HG03354 (cell line): ENCODE measurements around the gene SORD.

ENCODE experiments used
- ATAC-seq: cut with Tn5 transposase; IDR thresholded peaks from one replicate; pipeline ENCODE4 v1.9.1; 2021; ENCODE audit warnings: mild to moderate bottlenecking; ENCODE audit not compliant: unreplicated experiment, poor library complexity, severe bottlenecking

SORD gene

DNA sequence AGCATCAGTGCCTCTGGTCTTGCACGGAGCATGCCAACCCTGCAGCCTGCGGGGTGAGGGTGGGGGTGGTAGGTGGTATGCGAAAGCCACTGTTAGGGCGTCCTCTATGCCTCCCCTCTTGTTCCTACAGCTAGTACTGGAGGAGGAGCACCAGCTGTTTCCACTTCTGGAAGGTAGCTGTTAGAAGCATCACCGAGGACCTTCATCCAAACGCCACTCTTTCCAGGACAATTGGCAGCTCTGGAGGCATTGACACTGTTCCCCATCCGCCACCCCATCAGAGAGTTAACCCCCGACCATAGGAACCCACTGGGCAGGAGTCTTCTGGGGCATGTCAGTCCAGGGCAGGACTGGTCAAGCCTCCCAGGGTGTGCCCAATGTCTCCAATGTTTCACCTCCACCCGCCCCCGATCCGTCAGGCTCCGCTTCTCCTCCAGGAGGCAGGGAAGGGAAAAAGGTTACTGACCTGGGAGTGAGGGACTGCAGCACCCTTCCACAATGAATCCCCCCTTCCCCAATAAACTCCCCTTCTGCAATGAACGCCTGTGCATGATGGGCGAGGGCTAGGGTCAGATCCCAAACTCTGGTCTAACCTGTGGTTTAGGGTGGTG is 90.5 kb downstream of the SORD start:
- ATAC-seq, result no peak

DNA sequence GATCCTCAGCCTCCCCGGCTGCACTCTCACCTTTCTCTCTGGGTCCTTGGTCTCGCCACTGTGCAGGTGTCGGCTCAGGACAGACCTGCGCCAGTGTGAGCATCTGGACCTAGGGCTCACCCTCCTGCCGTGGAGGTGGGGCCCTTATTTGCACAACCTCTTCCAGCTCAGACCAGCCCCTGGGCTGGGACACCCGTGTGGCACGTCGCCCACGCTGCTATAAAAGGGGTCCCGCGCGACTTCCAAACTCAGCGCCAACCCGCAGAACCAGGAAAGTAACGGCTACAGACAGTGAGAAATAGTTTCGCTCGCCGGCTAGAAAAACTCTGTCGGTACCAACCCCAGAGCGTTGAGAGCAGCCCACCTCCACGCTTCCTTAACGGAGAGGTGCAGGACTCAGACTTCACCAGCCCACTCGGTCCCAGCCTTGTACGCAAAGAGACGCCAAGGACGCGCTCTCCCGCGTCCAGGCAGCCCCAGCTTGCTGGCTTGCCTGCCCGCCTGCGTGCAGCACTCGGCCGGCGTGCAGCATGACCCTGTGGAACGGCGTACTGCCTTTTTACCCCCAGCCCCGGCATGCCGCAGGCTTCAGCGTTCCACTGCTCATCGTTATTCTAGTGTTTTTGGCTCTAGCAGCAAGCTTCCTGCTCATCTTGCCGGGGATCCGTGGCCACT is 91.2 kb downstream of the SORD start, which contains the start of the genes DUOX2 and DUOXA2:
Gene DUOX2, minus strand, starts transcription at position 97 of the 675 bp plus-strand sequence. CDS start 761 bp downstream, outside the sequence.
Gene DUOXA2, plus strand, starts transcription at position 251 of the 675 bp plus-strand sequence. Its CDS starts 280 bp downstream, at position 531.
- no peak for ATAC-seq

DNA sequence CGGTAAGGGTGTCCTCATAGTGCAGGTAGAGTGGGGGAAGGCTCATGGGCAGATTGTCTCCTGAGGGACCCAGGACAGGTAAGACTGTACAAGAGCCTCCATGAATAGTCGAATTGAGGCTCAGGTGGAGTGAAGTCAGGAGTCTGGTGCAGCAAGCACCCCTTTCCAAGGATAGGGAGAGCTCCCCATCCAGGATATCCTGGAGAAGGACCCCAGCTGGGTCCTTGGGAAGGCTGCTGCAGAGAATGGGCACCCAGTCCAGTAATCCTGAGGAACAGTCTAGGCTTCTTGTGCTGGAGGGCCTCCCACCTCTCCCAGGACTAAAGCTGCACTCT is 91.7 kb downstream of the SORD start:
- no peak for ATAC-seq

DNA sequence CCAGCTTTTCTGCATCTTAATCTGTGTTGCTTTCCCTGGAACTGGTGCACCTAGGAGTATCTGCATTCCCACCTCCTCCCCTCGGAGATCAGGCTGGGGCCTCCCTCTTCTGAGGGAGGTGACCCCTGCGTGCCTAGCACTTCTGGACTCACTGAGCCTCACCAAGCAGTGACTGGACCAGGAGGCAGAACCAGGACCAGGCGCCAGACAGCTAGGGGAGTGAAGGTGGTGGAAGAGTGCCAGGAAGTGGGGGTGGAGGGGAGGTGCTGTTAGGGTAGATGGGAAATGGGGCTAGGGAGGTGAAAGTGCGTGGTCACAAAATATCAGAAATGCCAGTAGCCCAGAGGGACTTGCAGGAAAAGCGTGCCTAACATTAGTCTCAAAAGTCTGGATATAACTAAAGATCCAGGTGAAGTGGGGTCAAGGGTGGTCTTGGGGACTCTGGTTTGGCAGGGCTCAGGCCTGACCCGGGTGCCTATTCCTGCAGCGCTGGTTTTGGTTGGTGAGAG is 92.4 kb downstream of the SORD start:
- no peak for ATAC-seq

DNA sequence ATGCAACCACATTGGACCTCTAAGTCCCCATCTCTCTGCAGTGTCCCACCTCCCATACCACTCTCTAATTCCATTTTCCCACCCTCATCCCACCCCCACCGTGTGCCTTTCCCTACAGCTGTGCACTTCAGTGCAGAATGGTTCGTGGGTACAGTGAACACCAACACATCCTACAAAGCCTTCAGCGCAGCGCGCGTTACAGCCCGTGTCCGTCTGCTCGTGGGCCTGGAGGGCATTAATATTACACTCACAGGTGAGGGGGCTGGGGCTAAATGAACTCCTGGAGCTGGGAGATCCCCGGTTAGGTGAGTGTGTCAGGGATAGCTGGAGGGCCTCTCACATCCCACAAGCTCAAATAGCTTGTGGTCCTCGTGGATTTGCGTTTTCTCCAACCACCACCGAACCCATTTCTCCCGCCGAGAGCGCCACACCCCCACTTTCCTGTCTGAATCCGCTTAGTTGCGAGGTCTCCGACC is 93.0 kb downstream of the SORD start:
- ATAC-seq, result no peak

DNA sequence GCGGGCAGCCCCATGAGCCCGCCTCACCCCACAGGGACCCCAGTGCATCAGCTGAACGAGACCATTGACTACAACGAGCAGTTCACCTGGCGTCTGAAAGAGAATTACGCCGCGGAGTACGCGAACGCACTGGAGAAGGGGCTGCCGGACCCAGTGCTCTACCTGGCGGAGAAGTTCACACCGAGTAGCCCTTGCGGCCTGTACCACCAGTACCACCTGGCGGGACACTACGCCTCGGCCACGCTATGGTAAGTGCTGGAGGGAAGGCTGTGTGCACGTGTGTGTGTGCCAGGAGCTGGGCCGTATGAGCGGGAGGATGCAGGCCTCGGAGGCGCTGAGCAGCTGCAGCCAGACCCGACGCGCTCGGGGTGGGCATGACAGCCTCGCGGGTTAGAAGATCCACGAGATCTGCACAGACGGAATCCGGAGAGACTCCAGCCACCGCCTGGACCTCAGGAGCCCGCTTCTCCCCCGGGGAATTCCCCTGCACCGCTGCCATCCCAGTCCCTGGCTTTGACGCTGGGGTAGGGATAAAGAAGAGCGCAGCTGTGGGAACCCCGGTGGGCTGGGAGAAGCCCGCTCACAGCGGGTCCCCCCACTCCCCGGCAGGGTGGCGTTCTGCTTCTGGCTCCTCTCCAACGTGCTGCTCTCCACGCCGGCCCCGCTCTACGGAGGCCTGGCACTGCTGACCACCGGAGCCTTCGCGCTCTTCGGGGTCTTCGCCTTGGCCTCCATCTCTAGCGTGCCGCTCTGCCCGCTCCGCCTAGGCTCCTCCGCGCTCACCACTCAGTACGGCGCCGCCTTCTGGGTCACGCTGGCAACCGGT is 93.7 kb downstream of the SORD start:
- no peak for ATAC-seq

DNA sequence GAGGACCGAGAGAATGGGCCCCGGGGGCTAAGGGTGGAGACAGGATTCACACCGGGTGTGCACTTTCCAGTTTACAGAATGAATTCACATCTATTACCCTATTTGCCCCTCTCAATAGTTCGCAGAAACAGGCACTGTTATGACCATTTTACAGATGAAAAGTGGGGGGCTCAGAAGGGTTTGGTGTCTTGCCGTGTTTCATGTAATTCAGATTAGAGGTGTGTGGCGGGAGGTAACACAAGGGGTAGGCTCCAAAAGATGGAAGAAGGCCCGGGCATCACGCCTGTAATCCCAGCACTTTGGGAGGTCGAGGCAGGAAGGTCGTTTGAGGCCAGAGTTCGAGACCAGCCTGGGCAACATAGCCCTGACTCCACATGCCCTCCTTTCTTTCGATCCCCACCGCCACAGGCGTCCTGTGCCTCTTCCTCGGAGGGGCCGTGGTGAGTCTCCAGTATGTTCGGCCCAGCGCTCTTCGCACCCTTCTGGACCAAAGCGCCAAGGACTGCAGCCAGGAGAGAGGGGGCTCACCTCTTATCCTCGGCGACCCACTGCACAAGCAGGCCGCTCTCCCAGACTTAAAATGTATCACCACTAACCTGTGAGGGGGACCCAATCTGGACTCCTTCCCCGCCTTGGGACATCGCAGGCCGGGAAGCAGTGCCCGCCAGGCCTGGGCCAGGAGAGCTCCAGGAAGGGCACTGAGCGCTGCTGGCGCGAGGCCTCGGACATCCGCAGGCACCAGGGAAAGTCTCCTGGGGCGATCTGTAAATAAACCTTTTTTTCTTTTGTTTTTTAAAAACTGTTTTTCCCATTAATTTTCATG is 94.5 kb downstream of the SORD start:
- peak; percentile 19 for ATAC-seq

DNA sequence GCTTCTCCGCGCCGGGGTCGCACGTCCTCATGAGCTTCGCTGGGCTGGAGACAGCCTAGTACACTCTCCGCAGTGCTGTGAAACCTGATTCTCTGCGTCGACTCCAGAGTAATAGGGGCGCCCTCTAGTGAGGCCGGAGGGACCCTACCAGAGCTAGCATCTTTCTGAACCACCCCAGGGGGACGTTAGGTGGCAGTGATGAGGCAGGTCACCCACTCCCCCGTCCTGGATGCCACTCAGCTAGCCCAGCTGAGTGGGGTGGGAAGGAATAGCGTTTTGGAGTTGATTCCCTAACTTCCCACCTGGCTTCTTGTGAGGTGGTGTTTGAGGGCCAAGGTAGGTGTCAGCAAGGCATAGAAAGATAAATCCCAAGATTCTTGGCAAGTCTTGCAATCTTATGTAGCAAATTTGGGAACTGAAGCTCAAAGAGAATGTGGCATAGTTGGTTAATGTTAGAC is 95.2 kb downstream of the SORD start:
- ATAC-seq, result peak; percentile 93

DNA sequence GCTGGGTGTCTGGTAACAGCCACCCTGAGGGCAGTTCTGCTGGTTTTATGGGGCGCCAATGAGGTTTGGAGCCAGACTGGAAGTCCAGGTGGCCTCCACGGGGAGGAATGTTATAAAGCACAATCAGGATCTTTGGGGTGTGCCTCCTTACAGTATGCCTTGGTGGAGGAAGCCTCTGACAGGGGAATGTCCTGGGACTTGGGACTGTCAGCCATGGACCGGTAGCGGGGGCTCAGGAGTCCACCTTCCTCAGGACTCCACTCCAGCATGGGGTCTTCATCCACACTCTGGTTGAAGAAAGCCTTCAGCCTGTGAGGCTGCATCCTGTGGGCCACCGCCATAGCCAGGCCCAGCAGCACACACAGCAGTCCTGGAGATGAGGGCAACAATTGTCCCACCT is 96.0 kb downstream of the SORD start:
- ATAC-seq, result no peak

DNA sequence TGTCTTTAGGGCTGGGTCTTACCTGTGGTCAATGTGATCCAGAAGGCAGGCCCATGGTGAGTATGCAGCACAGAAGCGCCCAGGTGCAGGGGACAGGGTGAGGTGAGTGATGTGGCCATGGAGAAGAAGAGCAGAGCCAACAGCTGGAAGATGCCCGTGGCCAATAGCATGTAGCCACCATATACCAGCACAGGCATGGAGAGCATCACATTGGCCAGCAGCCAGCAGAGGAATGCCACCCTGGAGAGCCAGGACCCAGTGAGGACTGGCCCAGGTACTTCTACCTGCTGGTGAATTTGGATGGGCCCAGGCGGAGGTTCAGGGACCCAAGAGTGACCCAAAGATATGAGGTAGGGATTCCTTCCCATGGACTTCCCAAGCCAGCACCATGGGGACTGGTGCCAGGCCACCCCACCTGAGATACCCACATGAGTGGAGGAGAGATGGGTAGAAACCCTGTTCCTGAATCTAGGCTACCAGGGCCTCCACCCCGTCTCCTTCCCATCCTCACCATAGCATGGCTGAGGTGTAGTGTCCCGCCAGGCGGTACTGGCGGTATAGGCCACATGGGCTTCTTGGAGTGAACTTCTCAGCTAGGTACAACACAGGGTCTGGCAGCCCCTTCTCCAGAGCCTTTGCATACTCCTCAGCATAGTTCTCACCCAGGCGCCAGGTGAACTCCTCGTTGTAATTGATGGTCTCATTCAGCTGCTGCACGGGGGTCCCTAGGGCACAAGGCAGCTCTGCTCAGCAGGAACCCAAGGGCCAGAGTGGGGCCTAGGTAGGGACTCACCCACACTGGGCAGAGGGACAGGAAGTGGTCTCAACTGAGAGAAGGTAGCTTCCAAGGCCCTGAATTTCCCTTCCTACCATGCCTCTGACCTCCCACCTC is 97.3 kb downstream of the SORD start:
- ATAC-seq, result no peak

DNA sequence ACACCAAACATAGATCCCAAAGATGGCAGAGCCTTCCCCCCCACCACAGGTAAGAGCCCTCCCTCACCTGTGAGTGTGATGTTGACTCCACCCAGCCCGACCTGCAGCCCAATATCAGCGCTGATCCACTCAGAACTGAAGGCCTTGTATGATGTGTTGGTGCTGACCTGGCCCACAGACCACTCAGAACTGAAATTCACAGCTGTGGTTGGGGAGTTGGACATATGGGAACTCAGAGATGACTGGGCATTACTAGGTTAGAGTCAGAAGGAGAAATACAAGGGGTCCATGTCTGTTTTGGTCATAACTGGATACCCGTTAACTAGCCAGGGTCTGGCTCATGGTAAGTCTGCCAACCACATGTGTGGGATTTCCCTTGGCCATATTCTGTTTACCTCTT is 98.0 kb downstream of the SORD start:
- ATAC-seq, result no peak

DNA sequence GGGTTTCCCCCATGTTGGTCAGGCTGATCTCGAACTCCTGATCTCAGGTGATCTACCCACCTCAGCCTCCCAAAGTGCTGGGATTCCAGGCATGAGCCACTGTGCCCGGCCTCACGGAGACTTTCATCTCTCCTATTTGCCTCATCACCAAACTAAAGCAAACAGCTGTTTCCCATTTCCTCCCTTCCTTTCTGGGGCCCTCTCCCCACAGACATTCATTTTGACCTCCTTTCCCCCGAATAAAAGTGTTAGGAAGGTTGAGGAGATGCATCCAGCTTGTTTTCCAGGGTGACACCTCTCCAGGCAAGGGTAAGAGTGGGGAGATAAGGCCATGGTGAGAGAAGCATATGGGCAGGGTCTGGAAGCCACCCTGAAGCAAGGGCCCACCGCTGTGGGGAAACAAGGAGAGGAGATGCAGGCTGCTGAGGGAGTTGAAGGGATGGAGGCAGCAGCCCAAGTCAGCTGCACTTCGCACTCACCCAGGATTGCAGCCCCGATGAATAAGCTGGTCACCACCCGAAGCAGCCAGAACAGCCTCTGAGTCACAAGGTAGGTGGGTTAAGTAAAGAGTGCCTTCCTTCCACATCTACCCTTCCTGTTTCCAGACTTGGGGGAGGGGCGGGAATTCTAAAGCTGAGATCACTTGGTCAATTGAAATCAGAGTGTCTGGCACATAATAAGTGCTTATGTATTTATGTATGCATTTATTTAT is 98.9 kb downstream of the SORD start:
- no peak for ATAC-seq

DNA sequence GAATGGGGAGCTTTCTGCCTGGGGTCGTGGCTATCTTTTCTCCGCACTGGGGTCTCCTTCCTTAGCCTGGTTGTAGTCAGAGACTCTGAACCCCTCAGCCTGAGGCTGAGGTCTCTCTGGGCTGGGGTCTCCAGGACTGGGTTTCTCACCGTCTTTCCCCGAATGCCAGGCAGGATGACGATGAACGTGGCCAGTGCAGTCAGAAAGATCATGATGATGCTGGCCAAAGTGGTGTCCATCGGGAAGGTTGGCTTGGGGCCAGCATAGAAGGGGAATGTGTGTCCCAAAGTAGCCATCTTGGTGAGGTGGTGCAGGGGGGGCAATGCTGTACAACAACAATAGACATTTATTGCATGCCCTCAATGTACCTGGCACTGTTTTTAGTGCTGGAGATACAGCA is 99.7 kb downstream of the SORD start:
- ATAC-seq, result no peak

DNA sequence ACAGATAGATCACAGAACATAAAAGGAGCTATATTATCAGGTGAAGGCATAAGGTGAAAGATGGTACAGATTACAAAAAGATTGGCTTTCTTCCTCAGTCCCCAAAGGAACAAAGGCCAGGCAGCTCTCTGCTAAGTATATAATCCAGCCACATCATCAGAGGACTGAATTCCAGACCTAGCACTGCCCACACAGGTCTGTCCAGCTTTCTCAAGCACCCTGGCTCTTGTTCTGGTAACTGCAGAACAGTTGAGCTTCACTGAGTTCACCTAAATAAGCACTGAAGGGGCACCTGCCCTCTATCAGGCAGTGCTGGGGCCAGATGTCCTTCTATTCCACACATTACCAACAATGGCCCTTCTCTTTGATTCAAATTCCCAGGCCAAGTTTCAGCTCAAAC is 100.4 kb downstream of the SORD start:
- ATAC-seq, result no peak

DNA sequence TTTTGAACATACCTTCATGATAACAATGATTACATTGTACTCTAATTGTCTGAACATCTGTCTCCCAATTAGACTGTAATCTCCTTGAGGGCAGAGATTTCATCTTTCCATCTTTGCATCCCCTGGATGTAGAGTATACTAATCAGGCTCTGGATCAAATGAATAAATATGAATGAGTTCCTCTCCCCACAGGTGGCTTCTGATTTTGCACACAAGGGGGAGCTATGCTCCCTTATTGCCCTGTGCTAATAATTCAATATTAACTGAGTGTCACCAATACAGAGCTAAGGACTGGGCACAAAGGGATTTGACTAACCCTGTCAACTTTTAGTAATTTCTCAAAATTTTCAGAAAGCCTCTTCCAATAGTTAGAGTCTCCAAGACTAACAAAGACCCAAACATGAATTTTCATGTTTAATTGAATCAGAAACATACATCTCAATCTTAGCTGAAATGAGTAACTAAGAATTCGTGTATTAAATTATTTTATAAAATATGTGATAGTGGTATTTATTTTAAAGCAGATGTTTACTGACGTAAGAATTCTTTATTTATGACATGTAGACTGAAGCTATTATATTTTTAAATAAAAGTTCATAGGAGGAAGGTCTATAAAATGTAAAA is 103.7 kb downstream of the SORD start:
- peak; percentile 43 for ATAC-seq
